ENCODE data around the gene UXS1.

GRCh38 chr2:106098664-106099063 lies 95.4 kb downstream of the UXS1 start:
- TF ChIP-seq CTCF (IDR thresholded peaks at IDR 0.05; ENCODE audit: borderline replicate concordance, extremely low read depth, low read length, poor library complexity, severe bottlenecking) (no peak), EZH2 (IDR thresholded peaks at IDR 0.05; ENCODE audit: borderline replicate concordance, low read depth, low read length, severe bottlenecking) (no peak)

Data from DND-41 (cell line).